ENCODE data around the gene TXNL4B.
A peak's percentile ranks its signal among the peaks of the same experiment; 100 is the strongest.

The TXNL4B gene

DNA sequence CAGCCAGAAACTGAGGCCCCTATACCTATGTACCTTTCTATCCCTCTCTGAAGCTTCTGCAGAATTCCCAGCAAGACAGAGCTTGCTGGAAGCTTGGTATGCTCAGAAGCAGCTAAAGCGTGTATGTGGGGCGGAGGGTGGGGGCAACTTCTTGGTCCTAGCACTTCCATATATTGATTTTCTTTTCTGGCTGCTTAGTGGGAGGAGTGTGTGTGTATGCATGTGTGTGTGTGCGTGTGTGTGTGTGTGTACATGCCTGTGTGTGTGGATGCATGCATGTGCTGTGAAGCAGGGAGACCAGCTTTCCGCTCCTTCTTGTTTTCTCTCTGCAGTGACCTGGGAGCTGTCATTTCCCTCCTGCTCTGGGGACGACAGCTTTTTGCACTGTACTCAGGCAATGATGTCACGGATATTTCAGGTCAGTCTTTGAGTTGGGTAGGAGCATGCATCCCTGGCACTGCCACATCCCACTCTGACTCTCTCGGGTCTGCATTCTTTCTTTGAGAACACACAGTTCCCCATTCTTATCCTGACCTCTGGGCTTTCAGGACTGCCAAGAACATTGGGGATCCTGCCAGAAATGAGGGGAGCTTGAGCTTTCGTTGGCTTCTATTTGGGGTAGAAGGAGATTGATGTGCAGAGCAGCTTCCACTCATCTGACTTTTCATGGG, 19.7 kb downstream of the TXNL4B start:
- DNase-seq (ENCODE audit: low read depth in 2 of 2) = peak in 1 of 2 donors; percentile 81
- H3K4me3 ChIP-seq (replicated peaks in 1 of 2; ENCODE audit: low read depth in 2 of 2, low read length in 2 of 2) = no peak overlapping the region
- TF ChIP-seq CTCF (IDR thresholded peaks at IDR 0.05; ENCODE audit: low read depth, low read length) = no peak

DNA sequence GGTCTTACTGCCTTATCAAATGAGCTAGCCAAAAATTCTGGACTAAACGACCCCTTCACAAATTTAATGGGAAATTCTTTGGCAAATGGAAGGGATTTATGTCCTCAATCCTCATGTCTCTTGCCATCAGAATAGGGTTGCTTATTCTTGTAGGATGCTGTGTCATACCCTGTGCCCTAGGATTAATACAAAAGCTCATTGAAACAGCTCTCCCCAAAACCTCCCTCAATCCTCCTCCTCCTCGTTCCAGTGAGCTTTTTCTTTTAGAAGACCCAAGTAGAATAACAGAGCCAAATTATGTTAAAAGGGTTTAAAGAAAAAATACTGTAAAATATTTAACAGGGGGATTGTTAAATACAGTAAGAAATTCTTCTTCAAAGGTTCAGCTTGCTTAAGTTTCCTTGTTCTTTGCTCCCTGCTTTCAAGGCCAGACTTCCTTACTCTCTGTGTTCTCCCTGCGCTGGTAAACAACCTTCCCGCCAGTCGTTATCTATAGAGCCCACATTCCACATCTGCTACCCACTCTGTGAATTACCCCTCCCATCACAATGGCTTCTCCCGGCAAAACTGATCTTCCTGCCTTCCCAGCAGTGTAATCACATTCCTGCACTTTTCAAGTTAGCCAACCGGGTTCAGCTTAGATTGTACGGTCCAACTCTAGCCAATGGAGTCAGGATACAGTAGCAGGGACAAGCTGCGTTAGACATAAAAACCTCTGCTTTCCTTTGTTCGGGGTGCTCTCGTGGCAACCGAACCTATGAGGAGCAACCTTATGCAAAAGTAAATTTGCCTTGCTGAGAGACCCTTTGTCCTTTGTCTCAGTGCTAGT, 20.7 kb downstream of the TXNL4B start:
- H3K4me3 ChIP-seq (replicated peaks in 1 of 2; ENCODE audit: low read depth in 2 of 2, low read length in 2 of 2) = no peak overlapping the region
- peak in 1 of 2 donors; percentile 85 for DNase-seq (ENCODE audit: low read depth in 2 of 2)
- TF ChIP-seq CTCF (IDR thresholded peaks at IDR 0.05; ENCODE audit: low read depth, low read length) = no peak

- no peak overlapping the region for H3K4me3 ChIP-seq (replicated peaks in 1 of 2; ENCODE audit: low read depth in 2 of 2, low read length in 2 of 2)
- no peak for TF ChIP-seq CTCF (IDR thresholded peaks at IDR 0.05; ENCODE audit: low read depth, low read length)
- no peak for DNase-seq (ENCODE audit: low read depth in 2 of 2)
Observed at GRCh38 chr16:72068930-72069329, 24.5 kb downstream of the TXNL4B start.

DNA sequence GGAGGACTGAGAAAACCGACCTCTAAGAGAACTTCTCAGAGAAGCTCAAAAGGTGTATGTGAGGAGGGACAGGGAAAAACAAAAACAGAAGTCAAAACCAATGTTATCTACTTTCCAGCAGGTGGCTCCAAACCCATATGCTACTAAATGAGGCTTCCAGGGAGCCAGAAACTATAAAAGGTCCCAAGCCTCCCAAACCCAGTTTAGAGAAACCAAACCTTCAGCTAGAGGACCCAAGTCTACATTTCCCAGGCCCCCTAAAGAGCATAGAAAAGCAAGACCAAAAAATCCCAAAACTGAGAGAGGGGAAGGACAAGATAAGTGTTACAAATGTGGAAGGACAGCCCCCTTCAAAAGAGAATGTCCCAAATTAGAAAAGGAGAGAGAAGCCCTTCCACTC, 26.7 kb downstream of the TXNL4B start:
- peak; percentile 57 to 75 for DNase-seq (ENCODE audit: low read depth in 2 of 2)
- no peak overlapping the region for H3K4me3 ChIP-seq (replicated peaks in 1 of 2; ENCODE audit: low read depth in 2 of 2, low read length in 2 of 2)
- peak; percentile 63 for TF ChIP-seq CTCF (IDR thresholded peaks at IDR 0.05; ENCODE audit: low read depth, low read length)

- DNase-seq (ENCODE audit: low read depth in 2 of 2) = no peak
- H3K4me3 ChIP-seq (replicated peaks in 1 of 2; ENCODE audit: low read depth in 2 of 2, low read length in 2 of 2) = no peak overlapping the region
- no peak for TF ChIP-seq CTCF (IDR thresholded peaks at IDR 0.05; ENCODE audit: low read depth, low read length)
Observed at GRCh38 chr16:72064361-72064894, 29.0 kb downstream of the TXNL4B start.

DNA sequence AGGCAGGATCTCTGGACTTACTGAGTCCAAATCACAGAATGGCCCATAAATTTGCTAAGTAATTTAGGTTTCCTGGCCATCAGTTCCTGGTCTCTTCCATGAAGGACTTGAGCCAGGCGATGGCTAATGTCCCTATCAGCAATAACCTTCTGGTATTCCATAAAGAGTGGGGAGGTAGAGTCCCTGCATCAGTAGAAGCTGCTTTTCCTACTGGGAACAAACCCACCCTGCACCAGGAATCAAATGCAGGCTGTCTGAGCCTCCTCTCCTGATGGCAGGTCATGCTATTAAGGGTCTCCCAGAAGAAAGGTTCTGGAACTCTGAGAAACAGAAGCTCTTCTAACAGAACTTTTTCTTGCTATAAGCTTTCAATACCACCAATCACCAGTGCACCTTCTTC, 31.9 kb downstream of the TXNL4B start:
- TF ChIP-seq CTCF (IDR thresholded peaks at IDR 0.05; ENCODE audit: low read depth, low read length) = no peak
- DNase-seq (ENCODE audit: low read depth in 2 of 2) = no peak
- H3K4me3 ChIP-seq (replicated peaks in 1 of 2; ENCODE audit: low read depth in 2 of 2, low read length in 2 of 2) = no peak overlapping the region
